ENCODE results near the gene LTBP3.

LTBP3 gene

DNA sequence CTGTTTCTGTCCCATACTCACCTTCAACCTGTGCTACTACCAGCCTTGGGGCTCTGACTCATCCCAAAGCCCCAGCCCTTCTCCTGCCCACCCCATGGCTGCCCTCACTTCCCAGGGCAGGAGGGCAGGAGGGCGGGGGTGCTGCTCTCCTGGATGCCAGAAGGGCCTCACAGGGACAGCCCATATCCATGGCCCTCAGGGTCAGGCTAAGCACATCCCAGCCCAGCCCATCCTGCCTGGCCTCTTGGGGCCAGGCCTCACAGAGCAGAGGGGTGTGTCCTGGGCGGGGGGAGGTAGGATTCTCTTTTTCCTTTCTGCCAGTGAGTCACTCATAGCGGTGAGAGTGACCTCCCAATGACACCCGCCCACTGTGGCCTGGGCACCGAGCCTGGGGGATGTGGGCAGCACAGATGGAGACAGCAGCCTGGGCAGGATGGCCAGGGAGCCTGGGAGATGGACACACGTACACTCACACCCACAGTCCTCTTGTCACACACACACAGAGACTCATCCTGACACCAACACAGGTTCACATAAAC lies 2.4 kb downstream of the LTBP3 start:
- in situ Hi-C loops (cut with HindIII; ENCODE audit: low sequenced_read_pairs) = loop anchor here (5.0 kb wide), 1 partner anchor 82 kb away; the partner anchor contains the start of gene SIPA1

DNA sequence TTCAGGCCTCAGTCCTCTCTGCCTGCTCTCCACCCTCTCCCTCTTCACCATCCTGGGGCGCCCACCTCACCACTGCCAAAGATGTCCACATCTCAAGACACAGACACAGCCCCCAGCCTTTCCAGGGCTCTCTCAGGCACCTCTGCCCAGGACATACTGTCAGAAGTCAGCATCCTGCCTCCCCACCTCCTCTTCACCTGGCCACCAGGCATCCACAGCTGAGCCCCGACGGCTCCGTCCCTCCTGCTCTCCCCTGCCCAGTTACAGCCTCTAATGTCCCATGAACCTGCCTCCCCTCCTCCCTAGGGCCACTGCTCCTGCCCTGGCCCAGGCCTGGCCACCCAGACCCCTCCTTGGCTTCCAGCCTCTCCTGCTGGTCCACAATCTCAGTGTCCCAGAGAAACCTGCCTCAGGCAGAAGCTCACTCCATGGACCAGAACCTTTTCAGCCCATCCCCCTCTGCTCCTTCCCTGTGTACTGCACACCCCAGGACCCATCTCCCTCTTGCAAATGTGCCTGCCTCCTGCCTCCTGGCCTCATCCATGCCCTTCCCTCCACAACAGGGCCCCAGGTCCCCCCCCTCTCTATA lies 3.2 kb downstream of the LTBP3 start:
- in situ Hi-C loops (cut with HindIII; ENCODE audit: low sequenced_read_pairs) = loop anchor here (5.0 kb wide), 1 partner anchor 82 kb away; the partner anchor contains the start of gene SIPA1

DNA sequence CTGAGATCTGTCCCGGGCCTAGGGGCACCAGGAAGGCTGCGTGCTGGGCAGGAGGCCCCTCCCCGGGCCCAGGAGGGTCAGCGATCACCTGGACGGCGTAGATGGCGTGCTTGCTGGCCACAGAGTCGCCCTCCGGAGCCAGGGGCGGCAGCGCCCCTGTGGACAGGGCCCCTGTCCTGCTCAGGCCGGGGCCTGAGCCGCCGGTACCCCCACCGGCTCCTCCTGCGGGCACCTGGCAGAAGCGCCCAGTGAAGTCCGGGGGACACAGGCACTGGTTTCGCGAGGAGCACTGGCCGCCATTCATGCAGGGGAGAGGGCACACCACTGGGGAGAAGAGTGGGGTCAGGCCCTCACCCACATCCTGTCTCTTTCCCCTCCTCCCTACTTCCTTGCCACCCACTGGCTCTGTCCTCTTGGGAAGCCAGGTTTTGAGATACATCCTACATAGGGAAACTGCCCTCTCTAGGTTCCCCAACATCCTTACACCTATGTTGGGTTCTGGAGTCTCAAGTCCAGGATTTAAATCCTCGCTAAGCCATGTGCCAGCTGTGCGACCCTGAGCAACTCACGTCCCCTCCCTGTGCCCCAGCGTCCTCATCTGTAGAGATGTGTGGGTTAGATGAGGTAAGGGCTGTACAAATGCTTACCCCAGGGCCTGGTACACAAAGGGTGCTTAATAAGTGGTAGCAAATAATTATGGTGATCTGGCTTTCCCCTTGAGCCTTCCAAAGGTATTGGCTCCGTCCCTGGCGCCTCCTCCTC lies 3.9 kb downstream of the LTBP3 start:
- in situ Hi-C loops (cut with HindIII; ENCODE audit: low sequenced_read_pairs) = no loop called here

DNA sequence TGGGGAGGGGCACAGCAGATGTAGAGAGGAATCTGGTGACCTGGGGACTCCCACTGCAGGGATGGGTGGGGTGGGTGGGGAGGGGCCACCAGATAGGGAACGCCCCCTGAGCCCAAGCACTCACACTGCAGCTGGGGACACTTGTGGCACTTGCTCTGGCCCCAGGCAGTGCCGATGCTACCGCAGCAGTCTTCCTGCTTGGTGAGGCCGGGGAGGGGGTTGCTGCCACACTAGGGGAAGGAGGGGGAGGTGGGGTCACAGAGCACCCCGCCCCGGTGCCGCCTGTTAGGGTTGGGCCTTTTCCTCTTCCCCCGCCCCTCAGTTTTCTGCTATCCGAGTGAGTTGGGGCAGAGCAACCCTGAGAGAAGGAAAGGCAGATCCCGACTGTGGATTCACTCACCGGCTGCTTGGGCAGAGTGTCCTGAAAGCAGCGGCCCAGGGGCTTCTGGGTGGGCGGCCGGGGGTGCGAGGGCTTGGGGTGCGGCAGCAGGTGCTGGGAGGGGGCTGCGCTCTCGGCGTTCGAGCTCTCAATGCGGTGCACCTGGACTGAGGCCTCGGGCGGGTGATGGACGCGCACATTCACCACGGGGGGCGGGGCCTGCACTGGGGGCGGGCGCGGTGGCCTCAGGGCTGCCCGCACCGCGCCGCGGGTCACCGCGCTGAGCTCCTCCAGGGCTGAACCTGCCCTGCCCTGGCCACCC lies 4.7 kb downstream of the LTBP3 start:
- in situ Hi-C loops (cut with HindIII; ENCODE audit: low sequenced_read_pairs) = no loop called here

DNA sequence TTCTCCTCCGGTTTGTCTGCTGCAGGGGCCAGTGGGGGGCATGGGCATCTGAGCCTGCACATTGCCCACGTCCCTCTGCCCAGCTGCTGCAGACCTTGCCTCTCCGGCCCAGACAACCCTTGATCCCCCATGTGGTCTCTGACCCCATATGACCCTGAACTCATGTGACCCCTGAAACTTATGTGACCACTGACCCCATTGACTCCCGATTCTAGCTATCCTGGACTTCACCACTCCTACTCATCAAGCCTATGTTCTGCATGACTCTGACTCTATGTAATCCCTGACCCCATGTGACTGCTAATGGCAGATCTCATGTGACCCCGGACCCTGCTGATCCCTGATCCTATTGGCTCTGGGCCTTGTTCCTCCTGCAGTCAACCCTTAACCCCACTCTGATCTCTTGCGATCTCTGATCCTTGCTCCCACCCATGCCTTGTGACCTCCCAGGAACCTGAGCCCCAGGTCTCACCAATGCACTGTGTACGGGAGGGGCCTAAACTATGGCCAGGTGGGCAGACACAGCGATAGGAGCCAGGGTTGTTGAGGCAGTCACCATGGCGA lies 5.7 kb downstream of the LTBP3 start:
- in situ Hi-C loops (cut with HindIII; ENCODE audit: low sequenced_read_pairs) = no loop called here

DNA sequence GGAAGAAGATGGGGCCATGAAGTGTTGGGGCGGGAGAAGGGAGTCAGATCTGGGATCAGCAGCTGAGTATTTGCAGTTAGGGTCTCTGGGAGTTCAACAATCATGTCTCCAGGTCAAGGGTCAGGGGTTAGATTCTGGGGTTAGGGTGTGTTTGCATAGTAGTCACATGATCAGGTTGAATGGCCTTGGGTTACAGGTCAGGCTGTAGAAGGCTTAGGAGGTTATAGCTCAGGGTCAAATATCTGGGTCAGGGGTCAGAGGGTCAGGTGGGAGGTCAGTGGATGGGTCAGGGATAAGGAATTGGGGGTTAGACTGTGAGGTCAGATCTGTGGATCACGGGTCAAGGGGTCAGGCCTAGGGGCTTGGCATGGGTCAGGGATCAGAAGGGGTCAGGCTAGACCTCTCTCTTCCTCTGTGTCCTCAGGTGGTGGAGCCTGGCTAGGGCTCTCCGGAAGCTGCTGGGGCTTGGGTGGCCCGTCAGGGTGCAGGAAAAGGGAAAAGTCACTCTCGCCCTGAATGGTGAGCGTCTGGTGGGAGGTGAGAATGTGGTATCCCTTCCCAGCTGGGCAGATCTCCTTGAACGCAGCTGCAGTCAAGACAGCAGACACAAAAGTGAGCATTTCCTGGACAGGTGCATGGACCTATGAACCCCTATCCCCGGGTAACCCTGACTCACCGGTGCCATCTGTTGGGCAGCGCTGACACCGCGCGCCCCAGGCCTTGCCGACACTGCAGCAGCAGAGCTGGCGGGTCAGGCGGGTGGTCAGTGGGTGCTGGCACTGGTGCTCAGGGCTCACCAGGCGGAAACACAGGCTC lies 6.4 kb downstream of the LTBP3 start:
- in situ Hi-C loops (cut with HindIII; ENCODE audit: low sequenced_read_pairs) = no loop called here

DNA sequence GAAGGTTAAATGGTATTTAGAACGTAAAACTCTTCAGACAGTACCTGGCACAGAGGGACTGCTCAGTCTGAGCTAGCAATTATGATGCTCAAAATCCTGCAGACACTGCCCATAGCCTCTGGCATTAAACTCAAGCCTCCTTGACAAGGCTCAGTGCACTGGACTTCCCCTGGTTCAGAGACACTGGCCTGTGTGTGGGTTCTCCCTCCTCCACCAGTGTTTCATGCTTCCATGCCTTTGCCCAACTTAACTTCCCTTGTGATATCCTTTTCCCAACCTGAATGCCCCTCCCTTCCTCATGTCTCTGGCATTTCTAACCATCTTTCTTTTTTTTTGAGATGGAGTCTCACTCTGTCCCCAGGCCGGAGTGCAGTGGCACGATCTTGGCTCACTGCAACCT lies 9.1 kb downstream of the LTBP3 start:
- in situ Hi-C loops (cut with HindIII; ENCODE audit: low sequenced_read_pairs) = no loop called here

DNA sequence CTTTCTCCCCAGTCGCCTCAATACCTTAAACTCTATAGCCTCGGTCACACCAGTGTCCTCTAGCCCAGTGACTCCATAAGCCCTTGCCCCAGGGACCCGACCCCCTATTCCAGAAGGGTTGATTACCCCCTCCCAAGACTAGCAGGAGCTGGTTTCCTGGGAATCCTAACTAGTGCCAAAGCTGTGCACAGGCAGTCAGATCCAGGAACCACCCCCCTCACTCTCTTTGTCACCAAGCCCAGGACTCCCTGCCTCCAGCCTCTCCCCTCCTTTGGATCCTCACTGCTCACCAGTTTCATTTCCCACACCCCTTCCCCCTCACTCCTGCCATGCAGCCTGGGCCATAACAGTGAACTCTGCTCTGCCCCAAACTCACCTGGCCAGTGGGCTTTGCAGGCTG lies 9.8 kb downstream of the LTBP3 start:
- in situ Hi-C loops (cut with HindIII; ENCODE audit: low sequenced_read_pairs) = no loop called here

DNA sequence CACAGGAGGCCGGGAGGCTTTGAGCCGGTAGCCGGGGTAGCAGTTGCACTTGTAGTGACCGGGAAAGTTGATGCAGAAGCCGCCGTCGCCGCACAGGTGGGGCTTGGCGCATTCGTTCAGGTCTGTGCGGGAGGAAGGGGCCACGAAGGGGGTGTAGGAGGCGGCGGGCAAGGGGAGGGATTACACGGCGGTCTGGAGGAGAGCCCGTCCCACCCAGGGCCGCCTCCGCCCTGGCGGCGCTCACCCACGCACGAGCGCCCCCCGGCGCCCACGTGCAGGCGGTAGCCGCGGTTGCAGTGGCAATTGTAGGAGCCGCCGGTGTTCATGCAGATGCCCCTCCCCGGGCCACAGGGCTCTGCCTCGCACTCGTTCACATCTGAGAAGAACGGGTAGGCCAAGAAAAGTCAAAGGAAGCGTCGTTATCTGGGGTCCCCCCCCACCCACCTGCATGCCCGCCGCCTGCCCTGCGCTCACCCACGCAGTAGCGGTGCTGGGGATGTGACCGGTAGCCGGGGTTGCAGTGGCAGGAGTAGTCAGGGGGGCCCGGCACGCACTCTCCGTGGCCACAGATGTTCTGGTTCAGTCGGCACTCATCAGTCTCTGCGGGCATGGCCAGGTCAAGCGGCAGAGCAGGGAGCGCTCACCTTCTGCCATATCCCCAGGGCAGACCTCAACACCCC lies 10.6 kb downstream of the LTBP3 start:
- in situ Hi-C loops (cut with HindIII; ENCODE audit: low sequenced_read_pairs) = no loop called here

DNA sequence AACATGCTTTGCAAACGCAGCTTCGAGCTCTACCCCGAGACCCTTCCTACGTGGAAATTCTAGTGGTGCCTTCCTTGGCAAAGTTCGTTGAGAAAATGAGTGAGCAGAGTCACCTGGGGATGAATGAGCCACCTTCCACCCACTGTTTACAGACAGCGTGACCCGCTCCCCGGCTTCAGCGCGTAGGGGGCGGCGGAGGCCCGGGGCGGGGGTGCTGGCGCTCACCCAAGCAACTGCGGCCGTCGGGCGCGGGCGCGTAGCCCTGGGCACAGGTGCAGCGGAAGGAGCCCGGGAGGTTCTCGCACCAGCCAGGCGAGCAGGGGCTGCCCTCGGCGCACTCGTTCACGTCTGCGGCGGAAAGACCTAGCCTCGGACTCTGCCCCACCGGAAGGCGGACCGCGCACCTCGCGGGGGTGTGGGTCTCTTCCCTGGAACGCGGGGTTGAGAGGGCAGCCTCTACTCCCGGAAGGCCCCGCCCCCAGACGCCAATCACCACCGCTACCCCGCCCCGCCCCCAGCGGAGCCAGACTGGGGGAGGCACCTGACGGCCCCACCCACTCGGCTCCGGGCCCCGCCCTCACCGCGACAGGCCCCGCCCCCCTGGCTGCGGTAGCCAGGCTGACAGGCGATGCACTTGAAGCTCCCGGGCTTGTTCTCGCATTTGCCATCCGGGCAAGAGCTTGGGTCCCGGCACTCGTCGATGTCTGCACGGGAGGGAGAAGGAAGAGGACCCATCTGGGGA lies 11.8 kb downstream of the LTBP3 start:
- in situ Hi-C loops (cut with HindIII; ENCODE audit: low sequenced_read_pairs) = no loop called here

DNA sequence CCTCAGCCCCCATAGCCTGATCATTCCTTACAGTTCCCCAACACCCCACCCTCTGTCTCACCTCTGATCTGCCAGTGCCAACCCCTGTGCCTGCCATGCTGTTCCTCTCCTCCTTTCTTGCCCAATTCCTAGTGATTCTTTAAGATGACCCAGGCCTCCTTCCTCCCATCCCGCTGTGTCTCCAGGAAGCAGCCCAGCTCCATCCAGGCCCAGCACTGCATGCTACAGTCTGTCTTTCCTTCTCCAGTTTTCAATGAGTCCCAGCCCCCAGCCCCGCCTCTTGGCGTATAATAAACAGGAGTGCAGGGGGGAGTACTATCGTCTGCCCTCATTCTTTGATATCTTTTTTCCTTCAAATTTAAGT lies 12.3 kb downstream of the LTBP3 start:
- in situ Hi-C loops (cut with HindIII; ENCODE audit: low sequenced_read_pairs) = no loop called here

DNA sequence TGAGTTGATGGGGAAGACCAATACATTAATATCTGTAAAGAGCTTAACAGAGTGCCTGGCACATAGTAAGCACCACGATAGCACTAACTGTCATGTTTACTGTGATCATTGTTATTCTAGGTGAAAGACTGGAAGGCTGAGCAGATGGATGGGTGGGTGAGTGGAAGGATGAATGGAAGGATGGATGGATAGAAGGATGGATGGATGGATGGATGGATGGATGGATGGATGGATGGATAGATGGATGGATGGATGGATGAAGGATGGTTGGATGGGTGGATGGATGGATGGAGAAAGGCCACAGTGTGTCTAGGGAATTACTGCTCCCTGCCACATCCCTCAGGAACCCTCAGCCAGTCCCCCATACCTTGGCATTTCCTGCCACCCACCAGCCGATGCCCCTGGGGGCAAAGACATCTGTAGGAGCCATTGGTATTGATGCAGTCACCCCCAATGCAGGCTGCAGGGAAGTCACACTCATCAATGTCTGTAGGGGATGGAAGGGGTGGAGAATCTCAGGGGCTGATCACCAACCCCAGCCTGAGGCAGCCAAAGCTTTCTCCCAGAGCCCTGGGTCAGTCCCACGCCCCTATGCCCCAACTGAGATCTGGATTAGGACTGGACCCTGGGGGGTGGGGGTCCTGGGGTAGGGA lies 15.3 kb downstream of the LTBP3 start:
- in situ Hi-C loops (cut with HindIII; ENCODE audit: low sequenced_read_pairs) = loop anchor here (5.0 kb wide), 1 partner anchor 59 kb away; no protein-coding TSS in a partner anchor

DNA sequence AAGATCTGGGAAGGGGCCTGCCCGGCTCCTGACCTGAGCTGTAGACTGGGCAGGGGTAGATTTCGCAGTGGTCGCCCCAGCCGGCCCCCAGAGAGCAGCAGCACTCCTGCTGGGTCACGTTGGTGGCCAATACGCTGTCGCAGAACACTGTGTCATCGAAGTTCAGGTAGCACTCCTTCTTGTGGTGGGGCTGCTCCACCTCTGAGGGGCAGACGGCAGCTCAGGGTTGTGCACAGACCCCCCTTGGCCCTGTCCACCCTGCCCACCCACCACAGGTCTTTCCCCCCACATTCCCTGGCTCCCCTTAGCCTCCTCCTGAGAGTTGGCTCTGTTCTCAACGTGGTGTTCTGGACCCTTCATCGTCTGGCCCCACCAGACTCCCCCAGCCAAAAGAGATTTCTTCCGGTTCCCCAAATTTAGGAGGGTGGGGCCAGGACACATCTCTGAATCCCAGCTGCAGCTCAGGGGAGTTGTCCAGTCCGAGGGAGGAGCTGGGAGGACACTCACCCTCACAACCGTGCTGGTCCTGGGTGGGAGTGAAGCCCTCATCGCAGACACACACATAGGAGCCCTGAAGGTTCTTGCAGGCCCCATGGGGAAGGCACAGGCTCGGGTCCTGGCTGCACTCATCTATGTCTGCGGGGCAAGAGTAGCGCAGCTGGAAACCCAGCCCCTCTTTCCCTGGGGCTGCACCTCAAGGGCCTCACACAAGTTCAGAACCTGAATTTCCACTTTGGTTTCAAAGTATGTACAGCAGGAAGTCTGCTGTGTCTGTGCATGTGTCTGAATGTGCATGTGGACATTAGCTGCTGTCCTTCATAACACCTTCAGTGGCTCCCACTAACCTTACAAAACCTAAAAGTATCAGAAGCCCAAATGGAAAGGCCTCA lies 16.8 kb downstream of the LTBP3 start:
- in situ Hi-C loops (cut with HindIII; ENCODE audit: low sequenced_read_pairs) = loop anchor here (5.0 kb wide), 1 partner anchor 61 kb away; no protein-coding TSS in a partner anchor

DNA sequence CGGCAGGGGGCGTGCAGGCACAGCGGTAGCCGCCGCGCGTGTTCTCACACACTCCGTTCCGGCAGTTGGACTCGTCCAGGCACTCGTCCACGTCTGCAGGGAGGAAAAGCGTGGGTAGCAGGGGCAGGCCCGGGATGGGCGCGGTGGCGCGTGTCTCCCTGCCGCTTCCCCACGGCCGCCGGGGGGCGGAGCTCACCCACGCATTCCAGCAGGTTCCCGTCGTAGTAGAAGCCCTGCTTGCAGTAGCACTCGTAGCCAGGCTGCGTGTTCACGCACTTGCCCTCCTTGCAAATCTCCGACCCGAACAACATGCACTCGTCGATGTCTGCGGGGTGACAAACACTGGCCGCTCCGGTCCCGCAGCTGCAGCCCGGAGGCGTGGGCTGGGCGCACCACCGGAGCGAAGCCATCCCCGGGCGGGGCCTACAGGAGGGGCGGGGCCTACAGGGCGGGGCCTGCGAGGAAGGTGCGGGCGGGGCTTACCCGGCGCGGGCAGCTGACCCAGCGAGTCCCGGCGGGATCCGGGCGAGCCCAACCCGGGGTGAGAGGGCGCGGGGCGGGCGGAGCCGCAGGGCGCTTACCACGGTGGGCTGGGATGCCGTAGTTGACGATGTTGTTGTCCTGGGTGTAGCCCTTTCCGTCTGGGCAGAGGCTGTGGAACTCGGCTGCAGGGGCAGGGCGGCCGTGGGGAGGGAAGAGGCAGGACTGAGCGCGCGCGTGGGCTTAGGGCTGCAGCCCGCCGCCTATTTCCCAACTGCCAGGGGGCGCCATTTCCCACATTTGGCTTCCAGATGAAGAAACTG lies 17.7 kb downstream of the LTBP3 start:
- in situ Hi-C loops (cut with HindIII; ENCODE audit: low sequenced_read_pairs) = loop anchor here (5.0 kb wide), 1 partner anchor 62 kb away; no protein-coding TSS in a partner anchor

DNA sequence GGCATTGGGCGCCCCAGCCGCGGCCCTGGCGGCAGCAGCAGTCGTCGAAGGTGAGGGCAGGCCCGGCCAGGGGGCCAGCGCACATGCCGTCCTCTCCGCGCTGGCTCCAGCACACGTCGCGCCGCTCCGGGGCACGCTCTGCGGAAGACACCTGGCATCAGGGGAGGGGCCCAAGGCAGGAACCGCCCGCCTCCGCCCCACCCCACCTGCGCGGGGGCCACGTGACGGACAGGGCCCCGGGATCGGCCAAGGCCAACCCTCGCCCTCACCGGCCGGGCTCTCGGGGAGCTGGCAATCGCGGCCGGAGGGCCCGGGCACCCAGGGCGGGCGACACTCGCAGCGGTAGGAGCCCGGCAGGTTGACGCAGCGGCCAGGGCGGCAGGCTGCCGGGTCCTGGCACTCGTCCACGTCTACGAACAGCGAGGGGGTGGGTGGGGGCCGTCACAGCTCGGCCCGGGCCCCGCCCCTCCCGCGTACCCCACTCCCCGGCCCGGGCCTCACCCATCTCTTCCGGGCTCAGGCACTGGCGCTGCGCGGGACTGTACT lies 18.3 kb downstream of the LTBP3 start:
- in situ Hi-C loops (cut with HindIII; ENCODE audit: low sequenced_read_pairs) = loop anchor here (5.0 kb wide), 1 partner anchor 62 kb away; no protein-coding TSS in a partner anchor

DNA sequence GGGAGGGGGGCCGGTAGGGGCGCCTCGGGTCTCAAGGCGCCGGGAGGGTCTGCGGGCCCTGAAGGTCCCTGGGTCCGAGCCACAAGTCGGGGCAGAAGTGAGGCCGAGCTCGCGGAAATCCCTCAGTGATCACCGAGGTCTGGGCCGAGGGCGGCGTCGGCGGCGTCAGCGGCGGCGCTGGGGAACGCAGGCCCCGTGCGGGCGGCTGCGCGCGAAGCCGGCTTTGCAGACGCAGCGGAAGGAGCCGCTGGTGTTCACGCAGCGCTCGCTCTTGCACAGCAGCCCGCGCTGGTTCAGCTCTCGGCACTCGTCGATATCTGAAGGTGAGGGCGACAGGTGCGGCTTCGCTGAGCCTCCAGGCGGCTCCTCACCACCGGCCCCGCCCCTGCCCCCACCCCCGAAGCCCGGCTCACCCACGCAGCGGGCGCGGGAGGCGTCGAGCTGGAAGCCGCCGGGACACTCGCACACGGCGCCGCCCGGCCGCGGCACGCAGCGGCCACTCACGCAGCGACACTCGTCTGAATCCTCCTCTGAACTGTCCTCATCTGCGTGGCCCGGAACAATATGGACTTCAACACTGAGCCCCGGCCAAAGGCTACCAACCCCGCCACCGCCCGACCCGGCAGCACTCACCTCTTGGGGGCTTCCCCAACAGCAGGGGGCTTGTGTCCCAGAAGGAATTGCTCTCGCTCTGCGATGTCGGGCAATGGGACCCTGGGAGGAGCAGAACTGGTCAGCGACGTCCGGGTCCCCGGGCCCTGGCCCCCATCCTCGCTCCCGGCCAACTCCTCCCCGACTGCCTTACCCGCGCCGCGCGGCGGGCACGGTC lies 19.0 kb downstream of the LTBP3 start:
- in situ Hi-C loops (cut with HindIII; ENCODE audit: low sequenced_read_pairs) = no loop called here

Data from endothelial cell of hepatic sinusoid (primary cell).